ENCODE results near the gene RASSF1. TPM values are rescaled to one million over a fixed set of nuclear protein-coding genes. Genes with fewer than 3 reads are reported as not detected.

RASSF1 gene
- total RNA-seq, 2 donors from 2014 or later, result 20.6 to 28.2 TPM

DNA sequence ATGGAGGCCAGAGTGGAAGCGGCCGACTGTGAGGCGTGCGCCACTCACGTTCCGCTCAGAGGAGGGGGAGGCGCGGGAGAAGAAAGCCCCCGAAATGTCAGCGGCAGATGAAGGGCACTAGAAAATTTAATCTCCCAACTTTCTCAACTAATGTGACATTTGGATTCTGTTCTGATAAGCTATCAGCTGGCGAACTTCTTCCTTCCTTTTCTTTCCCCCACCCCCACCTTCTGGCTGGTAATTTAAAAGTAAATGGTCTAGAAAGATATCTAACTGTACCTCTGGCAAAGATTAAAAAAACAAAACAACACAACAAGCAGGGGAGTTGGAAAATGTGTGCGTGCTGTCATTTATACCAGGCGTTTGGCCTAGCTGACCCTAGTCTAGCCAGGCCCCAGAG, 45.1 kb upstream of the RASSF1 start:
- no peak overlapping the region for H3K9ac ChIP-seq (ENCODE audit: low read depth in 2 of 2, low read length in 2 of 2)
- H3K4me1 ChIP-seq, result peaks cover 2% of the 10 kb centered on the region
- no peak for DNase-seq
- no peaks in the 10 kb centered on the region for H3K27me3 ChIP-seq
- H3K9me3 ChIP-seq, result no peaks in the 10 kb centered on the region
- no peak overlapping the region for H3K4me3 ChIP-seq
- intact Hi-C loops (cut with DNase I), result no loop called here
- TF ChIP-seq, protein P1, sequence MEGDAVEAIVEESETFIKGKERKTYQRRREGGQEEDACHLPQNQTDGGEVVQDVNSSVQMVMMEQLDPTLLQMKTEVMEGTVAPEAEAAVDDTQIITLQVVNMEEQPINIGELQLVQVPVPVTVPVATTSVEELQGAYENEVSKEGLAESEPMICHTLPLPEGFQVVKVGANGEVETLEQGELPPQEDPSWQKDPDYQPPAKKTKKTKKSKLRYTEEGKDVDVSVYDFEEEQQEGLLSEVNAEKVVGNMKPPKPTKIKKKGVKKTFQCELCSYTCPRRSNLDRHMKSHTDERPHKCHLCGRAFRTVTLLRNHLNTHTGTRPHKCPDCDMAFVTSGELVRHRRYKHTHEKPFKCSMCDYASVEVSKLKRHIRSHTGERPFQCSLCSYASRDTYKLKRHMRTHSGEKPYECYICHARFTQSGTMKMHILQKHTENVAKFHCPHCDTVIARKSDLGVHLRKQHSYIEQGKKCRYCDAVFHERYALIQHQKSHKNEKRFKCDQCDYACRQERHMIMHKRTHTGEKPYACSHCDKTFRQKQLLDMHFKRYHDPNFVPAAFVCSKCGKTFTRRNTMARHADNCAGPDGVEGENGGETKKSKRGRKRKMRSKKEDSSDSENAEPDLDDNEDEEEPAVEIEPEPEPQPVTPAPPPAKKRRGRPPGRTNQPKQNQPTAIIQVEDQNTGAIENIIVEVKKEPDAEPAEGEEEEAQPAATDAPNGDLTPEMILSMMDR (IDR thresholded peaks at IDR 0.05), result no peak
- H3K27ac ChIP-seq, result no peak overlapping the region
- no peaks in the 10 kb centered on the region for H3K36me3 ChIP-seq

DNA sequence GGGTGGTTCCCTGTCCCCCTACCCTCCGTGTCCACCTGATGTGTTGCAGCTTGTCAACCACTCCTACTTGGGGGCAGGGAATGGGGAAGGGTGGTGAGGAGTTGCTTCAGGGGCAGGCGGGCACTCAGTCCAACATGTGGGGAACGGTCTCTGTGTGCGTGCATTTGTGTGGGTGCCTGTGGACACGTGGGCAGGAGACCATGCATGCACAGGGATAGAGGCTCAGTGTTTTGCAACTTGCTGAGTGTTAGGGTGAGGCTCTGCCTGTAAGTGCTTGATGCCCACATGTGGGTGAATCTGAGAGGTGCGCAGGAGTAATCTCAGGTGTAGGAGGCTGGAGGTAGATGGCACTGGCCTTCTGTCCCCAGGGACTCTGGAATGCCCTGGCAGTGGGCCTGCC, 43.1 kb upstream of the RASSF1 start:
- Histone ChIP-seq H3K36me3 (no peaks in the 10 kb centered on the region), H3K4me1 (no peaks in the 10 kb centered on the region), H3K4me3 (no peak overlapping the region), H3K9me3 (no peaks in the 10 kb centered on the region), H3K27me3 (no peaks in the 10 kb centered on the region), H3K27ac (no peak overlapping the region), H3K9ac (ENCODE audit: low read depth in 2 of 2, low read length in 2 of 2) (no peak overlapping the region)
- TF ChIP-seq, protein P1 (IDR thresholded peaks at IDR 0.05), result no peak
- no peak for DNase-seq
- intact Hi-C loops (cut with DNase I), result no loop called here

- no peaks in the 10 kb centered on the region for H3K36me3 ChIP-seq
- H3K4me1 ChIP-seq, result no peaks in the 10 kb centered on the region
- intact Hi-C loops (cut with DNase I), result no loop called here
- no peaks in the 10 kb centered on the region for H3K9me3 ChIP-seq
- H3K27me3 ChIP-seq, result no peaks in the 10 kb centered on the region
- H3K9ac ChIP-seq (ENCODE audit: low read depth in 2 of 2, low read length in 2 of 2), result no peak overlapping the region
- H3K27ac ChIP-seq, result no peak overlapping the region
- TF ChIP-seq, protein P1 (IDR thresholded peaks at IDR 0.05), result no peak
- H3K4me3 ChIP-seq, result no peak overlapping the region
- no peak for DNase-seq
Measured at GRCh38 chr3:50382722-50383121, 42.1 kb upstream of the RASSF1 start.

DNA sequence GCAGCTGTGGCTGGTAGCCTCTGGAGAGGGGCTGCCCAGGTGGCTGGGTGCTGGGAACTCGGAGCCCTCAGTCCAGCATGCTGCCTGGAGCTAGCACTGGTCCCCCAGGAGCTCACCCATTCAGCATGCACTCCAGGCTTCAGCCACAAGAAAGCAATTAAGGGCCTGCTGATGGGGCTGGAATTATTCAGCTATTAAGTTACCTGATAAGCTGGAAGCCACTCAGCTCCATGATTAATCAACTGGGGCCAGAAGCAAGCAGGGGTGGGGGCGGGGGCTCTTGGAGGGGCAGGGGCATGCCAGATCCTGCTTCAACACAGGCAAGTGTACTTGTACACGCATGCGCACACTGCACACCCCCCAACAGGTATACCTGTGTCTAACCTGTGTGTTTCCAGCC, 40.7 kb upstream of the RASSF1 start:
- no peak for DNase-seq
- H3K27ac ChIP-seq, result no peak overlapping the region
- intact Hi-C loops (cut with DNase I), result no loop called here
- no peaks in the 10 kb centered on the region for H3K27me3 ChIP-seq
- TF ChIP-seq, protein P1 (IDR thresholded peaks at IDR 0.05), result no peak
- no peaks in the 10 kb centered on the region for H3K9me3 ChIP-seq
- no peak overlapping the region for H3K4me3 ChIP-seq
- no peak overlapping the region for H3K9ac ChIP-seq (ENCODE audit: low read depth in 2 of 2, low read length in 2 of 2)
- no peaks in the 10 kb centered on the region for H3K4me1 ChIP-seq
- no peaks in the 10 kb centered on the region for H3K36me3 ChIP-seq

DNA sequence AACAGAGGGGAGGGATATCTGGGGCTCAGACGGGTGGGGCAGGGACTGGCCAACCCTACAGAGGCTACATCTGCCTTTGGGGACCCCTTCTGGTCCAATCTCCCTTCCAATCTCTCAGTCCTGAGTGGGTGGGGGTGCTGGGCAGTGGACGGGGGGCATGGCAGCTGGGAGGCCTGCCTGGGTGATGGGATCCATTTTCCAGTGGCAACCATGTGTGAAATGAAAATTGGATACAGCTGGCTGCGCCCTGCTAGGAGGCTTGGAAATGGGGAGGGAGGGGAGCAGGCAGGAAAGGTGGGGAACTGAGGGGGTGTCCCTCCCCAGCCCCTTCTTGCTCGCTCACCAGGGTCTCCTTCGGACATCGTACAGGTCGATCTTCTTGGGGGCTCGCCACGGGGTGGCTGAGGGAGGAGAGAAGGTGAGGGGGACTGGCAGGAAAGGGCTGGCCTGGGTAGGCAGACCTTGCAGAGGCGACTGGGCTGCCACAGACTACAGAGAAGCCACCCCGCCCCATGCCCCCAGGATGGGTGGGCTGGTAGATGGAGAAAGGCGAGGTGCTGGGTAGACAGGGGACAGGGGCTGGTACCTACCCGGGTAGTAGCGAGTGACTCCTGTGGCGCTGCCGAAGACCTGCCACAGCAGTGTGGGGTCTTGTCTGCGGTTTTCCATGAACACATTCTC, 39.9 kb upstream of the RASSF1 start:
- TF ChIP-seq, protein P1 (IDR thresholded peaks at IDR 0.05), result no peak
- no peaks in the 10 kb centered on the region for H3K36me3 ChIP-seq
- no peaks in the 10 kb centered on the region for H3K27me3 ChIP-seq
- H3K4me1 ChIP-seq, result no peaks in the 10 kb centered on the region
- no peak for DNase-seq
- no peak overlapping the region for H3K9ac ChIP-seq (ENCODE audit: low read depth in 2 of 2, low read length in 2 of 2)
- intact Hi-C loops (cut with DNase I), result no loop called here
- H3K9me3 ChIP-seq, result no peaks in the 10 kb centered on the region
- no peak overlapping the region for H3K4me3 ChIP-seq
- no peak overlapping the region for H3K27ac ChIP-seq
